OCI-LY3 (cell line): ENCODE measurements around the gene SLC22A2.

Experiments
- H2AFZ ChIP-seq: fragments of 200-600, 300-600 bp; shearing (Covaris generic); 2 replicates; pipeline ENCODE4 v1.6.0; 2014; ENCODE audit warnings: antibody characterized with exemption, low read depth, low read length
- H3K27ac ChIP-seq: fragments of 200-600, 300-600 bp; sonication (generic); 2 replicates; pipeline ENCODE4 v1.5.1; 2014; ENCODE audit warnings: mild to moderate bottlenecking, low read length, moderate library complexity, mixed read lengths
- H3K27me3 ChIP-seq: fragments of 200-600, 300-600 bp; sonication (generic); 2 replicates; pipeline ENCODE4 v1.6.1; 2014; ENCODE audit warnings: low read depth, low read length, mixed read lengths
- H3K36me3 ChIP-seq: fragments of 200-600, 300-600 bp; sonication (generic); replicated peaks from 2 replicates; pipeline ENCODE3; 2014; ENCODE audit warnings: low read depth, low read length, mixed read lengths
- H3K4me1 ChIP-seq: fragments of 300-600, 200-600 bp; sonication (generic); 2 replicates; pipeline ENCODE4 v1.6.1; 2014; ENCODE audit warnings: low read length, mixed read lengths
- H3K4me2 ChIP-seq: fragments of 200-600, 300-600 bp; sonication (generic); 2 replicates; pipeline ENCODE4 v1.6.1; 2014; ENCODE audit warnings: low read length, mixed read lengths
- H3K4me3 ChIP-seq: fragments of 300-600, 200-600 bp; sonication (generic); 2 replicates; pipeline ENCODE4 v1.5.1; 2014; ENCODE audit warnings: antibody characterized with exemption, mild to moderate bottlenecking, low read length, moderate library complexity
- H3K79me2 ChIP-seq: fragments of 300-600, 200-600 bp; shearing (Covaris generic); 2 replicates; pipeline ENCODE4 v1.6.1; 2014; ENCODE audit warnings: mild to moderate bottlenecking, low read length, mixed read lengths
- H3K9ac ChIP-seq: fragments of 300-600, 200-600 bp; shearing (Covaris generic); 2 replicates; pipeline ENCODE4 v1.6.0; 2014; ENCODE audit warnings: mild to moderate bottlenecking, low read length, moderate library complexity
- H3K9me3 ChIP-seq: fragments of 200-600, 300-600 bp; shearing (Covaris generic); 2 replicates; pipeline ENCODE4 v1.6.1; 2014; ENCODE audit warnings: low read length, mixed read lengths; ENCODE audit not compliant: insufficient read depth
- H4K20me1 ChIP-seq: fragments of 200-600, 300-600 bp; sonication (generic); 2 replicates; pipeline ENCODE4 v1.6.1; 2016; ENCODE audit warnings: low read length, mixed read lengths; ENCODE audit not compliant: insufficient read depth
- EZH2phosphoT487 ChIP-seq: fragments of 200-600 bp; shearing (Covaris generic); IDR thresholded peaks from 2 replicates; pipeline ENCODE4 v1.6.1; 2018; ENCODE audit warnings: antibody characterized with exemption, mixed run types, low read depth
- TF ChIP-seq, protein P1 (sequence below): fragments of 200-600, 300-600 bp; sonication (generic); IDR thresholded peaks from 2 replicates; pipeline ENCODE4 v1.5.1; 2014; ENCODE audit warnings: antibody characterized with exemption, low read length, low read depth

Gene SLC22A2

DNA sequence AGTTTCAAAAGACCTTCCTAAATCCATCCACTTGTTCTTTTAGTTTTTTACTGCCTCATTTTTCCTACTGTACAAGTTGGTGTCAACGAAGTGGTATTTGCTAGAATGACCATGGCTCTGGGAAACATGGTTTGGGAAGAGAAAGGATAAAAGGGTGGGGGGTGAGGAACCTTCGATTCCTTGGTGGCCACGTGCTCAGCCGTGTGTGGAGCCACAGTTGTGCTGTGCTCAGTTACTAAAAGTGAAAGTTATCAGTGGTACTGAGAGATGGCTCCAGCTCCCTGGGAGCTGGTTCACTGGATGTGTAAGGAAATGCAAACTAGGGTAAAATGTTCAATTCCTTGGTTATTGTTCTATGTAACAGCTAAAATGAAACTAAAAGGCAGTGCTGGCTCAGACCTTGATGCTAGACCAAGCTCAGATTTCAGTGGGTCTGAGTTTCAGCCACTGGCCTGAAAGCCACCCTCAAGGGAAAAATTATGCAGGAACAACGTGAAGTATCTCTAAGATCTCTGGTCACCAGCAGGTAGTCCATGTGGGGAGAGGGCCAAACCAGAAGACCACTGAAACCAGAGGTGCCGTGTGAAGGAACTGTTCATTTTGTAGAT is 7.4 kb upstream of the SLC22A2 start:
- no peak overlapping the region for H3K9ac ChIP-seq
- no peak overlapping the region for H2AFZ ChIP-seq
- H3K36me3 ChIP-seq: no peaks in the 10 kb centered on the region
- H3K27ac ChIP-seq: no peak overlapping the region
- H3K9me3 ChIP-seq: no peaks in the 10 kb centered on the region
- H3K27me3 ChIP-seq: no peaks in the 10 kb centered on the region
- TF ChIP-seq EZH2phosphoT487: no peak
- TF ChIP-seq, protein P1, sequence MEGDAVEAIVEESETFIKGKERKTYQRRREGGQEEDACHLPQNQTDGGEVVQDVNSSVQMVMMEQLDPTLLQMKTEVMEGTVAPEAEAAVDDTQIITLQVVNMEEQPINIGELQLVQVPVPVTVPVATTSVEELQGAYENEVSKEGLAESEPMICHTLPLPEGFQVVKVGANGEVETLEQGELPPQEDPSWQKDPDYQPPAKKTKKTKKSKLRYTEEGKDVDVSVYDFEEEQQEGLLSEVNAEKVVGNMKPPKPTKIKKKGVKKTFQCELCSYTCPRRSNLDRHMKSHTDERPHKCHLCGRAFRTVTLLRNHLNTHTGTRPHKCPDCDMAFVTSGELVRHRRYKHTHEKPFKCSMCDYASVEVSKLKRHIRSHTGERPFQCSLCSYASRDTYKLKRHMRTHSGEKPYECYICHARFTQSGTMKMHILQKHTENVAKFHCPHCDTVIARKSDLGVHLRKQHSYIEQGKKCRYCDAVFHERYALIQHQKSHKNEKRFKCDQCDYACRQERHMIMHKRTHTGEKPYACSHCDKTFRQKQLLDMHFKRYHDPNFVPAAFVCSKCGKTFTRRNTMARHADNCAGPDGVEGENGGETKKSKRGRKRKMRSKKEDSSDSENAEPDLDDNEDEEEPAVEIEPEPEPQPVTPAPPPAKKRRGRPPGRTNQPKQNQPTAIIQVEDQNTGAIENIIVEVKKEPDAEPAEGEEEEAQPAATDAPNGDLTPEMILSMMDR: no peak
- H4K20me1 ChIP-seq: no peaks in the 10 kb centered on the region
- no peaks in the 10 kb centered on the region for H3K79me2 ChIP-seq
- no peak overlapping the region for H3K4me2 ChIP-seq
- no peaks in the 10 kb centered on the region for H3K4me1 ChIP-seq
- H3K4me3 ChIP-seq: no peak overlapping the region

DNA sequence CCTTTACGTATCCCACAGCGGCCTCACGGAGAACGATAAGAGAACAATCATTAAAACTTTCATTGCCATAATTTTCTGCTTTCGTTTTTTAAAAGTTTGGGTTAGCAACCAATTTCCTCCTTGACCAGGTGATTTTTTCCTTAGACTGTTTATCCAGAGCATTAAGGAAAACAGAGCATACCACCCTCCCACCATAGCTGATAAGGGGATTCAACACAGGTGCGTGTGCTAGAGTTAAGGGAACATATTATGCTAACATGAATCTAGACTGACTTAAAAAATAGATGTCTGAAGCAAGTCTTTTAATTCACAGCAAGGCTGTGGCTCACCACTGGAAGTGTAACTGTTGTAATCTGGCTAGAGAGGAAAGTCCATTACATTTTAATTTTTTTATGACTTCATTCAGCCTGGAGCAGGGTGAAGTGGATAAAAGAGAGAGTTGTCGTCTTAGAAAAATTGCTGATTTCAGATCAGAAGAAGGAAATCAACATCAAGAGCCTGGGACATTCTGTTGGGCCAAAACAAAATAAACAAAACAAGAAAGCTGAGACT is 5.5 kb upstream of the SLC22A2 start:
- H3K36me3 ChIP-seq: no peaks in the 10 kb centered on the region
- TF ChIP-seq, protein P1: no peak
- no peak for TF ChIP-seq EZH2phosphoT487

DNA sequence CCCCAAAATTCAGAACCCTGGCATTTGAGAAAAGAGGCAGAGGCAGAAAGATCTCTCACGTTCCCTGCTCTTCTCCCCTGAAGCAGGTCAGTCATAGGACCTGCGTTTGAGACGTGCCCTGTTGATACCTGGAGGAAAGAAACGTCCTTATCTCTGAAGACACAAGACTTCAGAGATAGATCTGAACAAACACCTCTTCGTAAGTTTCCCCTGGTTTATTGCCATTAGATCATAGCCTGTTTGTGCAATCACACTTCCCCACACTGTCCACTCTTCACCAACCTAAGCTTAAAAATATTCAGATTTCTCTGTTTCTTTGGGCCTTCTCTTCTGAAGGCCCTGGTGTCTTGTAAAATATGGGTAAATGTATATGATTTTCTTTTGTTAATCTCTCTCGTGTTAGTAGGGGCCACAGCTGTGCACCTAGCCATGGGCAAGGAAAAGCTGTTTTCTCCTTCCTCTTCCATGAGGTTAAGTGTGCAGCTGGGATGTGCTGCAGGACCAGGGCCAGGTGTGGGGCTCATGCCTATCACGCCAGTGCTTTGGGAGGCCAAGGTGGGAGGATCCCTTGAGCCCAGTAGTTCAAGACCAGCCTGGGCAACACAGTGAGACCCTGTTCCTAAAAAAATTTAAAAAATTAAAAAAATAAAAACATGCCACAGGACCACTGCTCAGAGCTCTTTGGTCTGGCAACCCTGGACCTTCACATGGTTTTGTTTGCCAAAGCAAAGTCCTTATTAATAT is 4.7 kb upstream of the SLC22A2 start:
- Histone ChIP-seq H3K4me1 (no peaks in the 10 kb centered on the region), H3K79me2 (no peaks in the 10 kb centered on the region), H3K36me3 (no peaks in the 10 kb centered on the region), H4K20me1 (no peaks in the 10 kb centered on the region), H3K27me3 (no peaks in the 10 kb centered on the region), H3K4me2 (no peak overlapping the region), H3K9ac (no peak overlapping the region), H3K9me3 (no peaks in the 10 kb centered on the region), H2AFZ (no peak overlapping the region), H3K27ac (no peak overlapping the region), H3K4me3 (no peak overlapping the region)
- no peak for TF ChIP-seq EZH2phosphoT487
- TF ChIP-seq, protein P1: no peak

More for the DNA sequence above, 5.5 kb upstream of the SLC22A2 start:
- Histone ChIP-seq H3K4me3 (no peak overlapping the region), H3K27ac (no peak overlapping the region), H3K9ac (no peak overlapping the region), H3K79me2 (no peaks in the 10 kb centered on the region), H4K20me1 (no peaks in the 10 kb centered on the region), H3K4me1 (no peaks in the 10 kb centered on the region), H3K9me3 (no peaks in the 10 kb centered on the region), H3K27me3 (no peaks in the 10 kb centered on the region), H3K4me2 (no peak overlapping the region), H2AFZ (no peak overlapping the region)

DNA sequence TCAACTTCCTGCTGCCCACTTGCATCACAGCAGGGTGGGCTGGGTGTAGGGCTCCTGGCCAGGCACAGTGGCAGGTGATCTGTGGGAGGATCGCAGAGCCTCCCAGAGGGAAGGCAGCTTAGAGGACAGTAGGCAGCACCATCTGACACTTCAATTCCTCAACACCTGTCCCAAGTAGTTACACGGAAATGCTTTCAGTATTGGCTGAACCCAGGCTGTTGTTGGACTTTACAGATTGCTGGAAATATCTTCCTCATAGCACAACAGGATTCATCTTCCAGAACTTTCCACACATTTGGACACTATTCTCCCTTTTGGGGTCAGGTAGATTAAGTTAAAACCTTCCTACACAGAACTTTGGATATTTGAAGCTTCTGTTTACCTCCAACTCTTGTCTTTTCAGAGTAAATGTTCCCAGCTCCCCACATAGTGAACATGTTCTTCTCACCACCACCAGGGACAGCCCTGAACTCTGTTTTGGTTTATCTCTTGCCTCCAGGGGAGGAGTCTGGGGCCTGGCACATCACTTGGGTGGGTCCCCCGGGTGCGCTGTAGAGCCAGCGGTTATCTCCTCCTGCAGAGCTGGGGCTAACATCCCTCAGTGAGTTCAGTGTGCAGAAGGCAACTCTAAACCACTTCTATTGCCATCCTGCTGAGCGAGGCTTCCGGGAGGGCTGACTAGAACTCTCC is 3.5 kb upstream of the SLC22A2 start:
- H3K9ac ChIP-seq: no peak overlapping the region
- no peak overlapping the region for H3K27ac ChIP-seq
- H4K20me1 ChIP-seq: no peaks in the 10 kb centered on the region
- no peak overlapping the region for H3K4me3 ChIP-seq
- H2AFZ ChIP-seq: no peak overlapping the region
- H3K9me3 ChIP-seq: no peaks in the 10 kb centered on the region
- no peaks in the 10 kb centered on the region for H3K4me1 ChIP-seq
- H3K27me3 ChIP-seq: 0 out of 2 replicates have a peak, but pooled peaks cover 2% of the 10 kb centered on the region
- no peak for TF ChIP-seq EZH2phosphoT487
- TF ChIP-seq, protein P1: no peak
- H3K4me2 ChIP-seq: no peak overlapping the region
- H3K79me2 ChIP-seq: no peaks in the 10 kb centered on the region
- no peaks in the 10 kb centered on the region for H3K36me3 ChIP-seq
